GM03348 (cell line): ENCODE results near the gene GTPBP4.
"Not testable (repeated sequence)": the region's sequence is repeated elsewhere in the genome, so short reads cannot be mapped to it uniquely, and the experiment has no call there.

Experiments used
- DNase-seq: peaks from one replicate; pipeline ENCODE4 v3.0.0; 2012; ENCODE audit warnings: low spot score

GTPBP4 gene

GRCh38 chr10:1024103-1024502, 35.9 kb downstream of the GTPBP4 start:
- no peak for DNase-seq

- DNase-seq, result no peak
Measured at GRCh38 chr10:1025683-1026082, 37.4 kb downstream of the GTPBP4 start, which contains the start of gene IDI2. TSS of gene IDI2 (minus strand) at chr10:1025859. CDS start at chr10:1024723, 1,136 bp downstream.

- DNase-seq, result no peak
Measured at GRCh38 chr10:1026578-1026977, 38.3 kb downstream of the GTPBP4 start.

DNA sequence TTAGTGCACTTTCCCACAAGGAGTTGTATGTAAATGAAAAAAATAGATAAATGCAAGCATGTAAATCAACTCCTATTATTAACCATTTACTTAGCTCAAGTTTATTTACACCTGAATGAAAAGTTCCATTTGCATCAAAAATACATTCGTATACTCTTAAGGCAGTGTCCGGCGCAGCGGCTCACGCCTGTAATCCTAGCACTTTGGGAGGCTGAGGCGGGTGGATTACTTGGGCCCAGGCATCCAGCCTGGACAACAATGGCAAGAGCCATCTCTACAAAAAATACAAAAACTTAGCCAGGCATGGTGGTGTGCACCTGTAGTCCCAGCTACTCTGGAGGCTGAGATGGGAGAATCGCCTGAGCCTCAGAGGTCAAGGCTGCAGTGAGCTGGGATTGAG, 41.6 kb downstream of the GTPBP4 start:
- no peak for DNase-seq

DNA sequence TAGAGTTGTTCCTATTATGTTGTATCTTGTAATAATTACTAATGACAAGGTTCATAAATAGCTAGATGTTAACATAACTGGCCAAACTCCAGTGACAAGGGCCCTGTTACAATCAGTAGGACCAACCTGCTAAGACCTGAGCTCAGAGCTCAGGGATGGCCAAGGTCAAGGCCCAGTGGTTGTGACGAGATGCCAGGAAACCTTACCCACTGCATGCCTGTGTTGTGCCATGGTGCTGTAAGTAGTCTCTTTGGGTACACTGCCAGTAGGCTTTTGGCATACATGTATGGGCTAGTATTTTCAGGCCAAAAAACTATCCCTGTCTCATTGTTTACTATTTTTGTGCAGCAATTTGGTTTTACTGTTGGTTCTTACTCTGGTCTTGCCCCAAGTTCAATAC, 45.4 kb downstream of the GTPBP4 start:
- DNase-seq, result no peak

DNA sequence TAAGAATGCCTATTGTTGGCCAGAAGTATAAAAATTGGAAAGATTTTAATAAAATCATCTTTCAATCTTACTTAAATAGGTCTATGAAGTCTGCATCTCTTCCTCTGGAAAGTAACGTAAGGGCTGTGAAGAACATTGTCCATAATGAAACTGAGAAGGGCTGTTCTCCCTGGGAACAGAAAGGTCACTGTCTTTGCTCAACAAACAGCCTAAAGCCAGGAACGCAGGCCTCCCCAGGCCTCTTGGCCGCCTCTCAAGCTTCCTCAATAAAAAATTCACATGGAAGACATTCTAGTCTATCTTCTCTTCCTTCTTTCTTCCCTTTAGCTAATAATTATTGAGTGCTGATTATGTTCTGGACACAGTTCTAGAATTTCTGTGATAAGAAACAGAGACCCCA, 46.5 kb downstream of the GTPBP4 start:
- DNase-seq, result no peak

DNA sequence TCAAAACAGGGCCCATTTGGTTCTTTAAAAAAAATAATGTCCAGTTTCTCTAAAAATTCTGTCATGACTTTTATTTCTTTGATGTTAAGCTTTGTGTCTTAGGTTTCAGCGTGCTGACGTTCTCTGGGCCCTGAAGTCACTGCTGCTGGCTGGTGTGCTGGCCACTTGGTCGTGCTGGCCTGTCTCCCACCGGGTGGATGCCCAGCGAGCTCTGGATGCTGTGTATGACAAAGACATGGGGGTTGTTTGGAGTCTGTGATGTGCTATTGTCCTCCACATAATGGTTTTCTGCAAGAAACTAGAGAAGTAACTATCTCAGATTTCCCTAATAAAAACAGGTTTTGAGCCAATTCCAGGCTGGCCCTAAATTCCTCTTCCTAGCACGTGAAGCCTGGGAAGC, 47.0 kb downstream of the GTPBP4 start:
- DNase-seq, result no peak

- DNase-seq, result no peak
Measured at GRCh38 chr10:1036341-1036791, 48.1 kb downstream of the GTPBP4 start.

- no peak for DNase-seq
Measured at GRCh38 chr10:1037098-1037497, 48.9 kb downstream of the GTPBP4 start.

GRCh38 chr10:1038769-1039168, 50.5 kb downstream of the GTPBP4 start:
- not testable (repeated sequence) for DNase-seq

GRCh38 chr10:1040133-1040532, 51.9 kb downstream of the GTPBP4 start:
- DNase-seq, result no peak

DNA sequence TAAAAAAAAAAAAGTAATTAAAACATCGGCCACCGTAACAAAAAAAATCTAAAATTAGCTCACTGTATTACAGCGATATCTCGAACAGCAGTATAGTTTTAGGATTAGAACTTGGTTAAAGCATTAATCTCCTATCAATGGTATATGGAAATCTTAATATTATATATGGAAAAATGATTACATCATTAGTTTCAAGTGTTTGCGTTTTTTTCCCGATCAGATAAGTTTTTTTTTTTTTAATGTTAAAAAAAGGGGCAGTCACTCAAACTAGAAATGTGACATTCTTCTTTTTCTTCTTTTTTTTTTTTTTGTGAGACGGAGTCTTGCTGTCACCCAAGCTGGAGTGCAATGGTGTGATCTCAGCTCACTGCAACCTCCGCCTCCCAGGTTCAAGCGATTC, 53.3 kb downstream of the GTPBP4 start:
- DNase-seq, result no peak

- DNase-seq, result no peak
Measured at GRCh38 chr10:1043532-1043995, 55.3 kb downstream of the GTPBP4 start.

GRCh38 chr10:1044146-1044545, 55.9 kb downstream of the GTPBP4 start:
- DNase-seq, result no peak

- no peak for DNase-seq
Measured at GRCh38 chr10:1044964-1045363, 56.7 kb downstream of the GTPBP4 start.

- no peak for DNase-seq
Measured at GRCh38 chr10:1045415-1045814, 57.2 kb downstream of the GTPBP4 start.

- DNase-seq, result no peak
Measured at GRCh38 chr10:1047937-1048336, 59.7 kb downstream of the GTPBP4 start.

- no peak for DNase-seq
Measured at GRCh38 chr10:1048349-1048731, 60.1 kb downstream of the GTPBP4 start.

- DNase-seq, result peak; percentile 98
Measured at GRCh38 chr10:1048732-1049424, 60.6 kb downstream of the GTPBP4 start, which contains the start of gene IDI1. TSS of gene IDI1 (minus strand) at chr10:1049119. CDS start at chr10:1049003, 116 bp downstream.

DNA sequence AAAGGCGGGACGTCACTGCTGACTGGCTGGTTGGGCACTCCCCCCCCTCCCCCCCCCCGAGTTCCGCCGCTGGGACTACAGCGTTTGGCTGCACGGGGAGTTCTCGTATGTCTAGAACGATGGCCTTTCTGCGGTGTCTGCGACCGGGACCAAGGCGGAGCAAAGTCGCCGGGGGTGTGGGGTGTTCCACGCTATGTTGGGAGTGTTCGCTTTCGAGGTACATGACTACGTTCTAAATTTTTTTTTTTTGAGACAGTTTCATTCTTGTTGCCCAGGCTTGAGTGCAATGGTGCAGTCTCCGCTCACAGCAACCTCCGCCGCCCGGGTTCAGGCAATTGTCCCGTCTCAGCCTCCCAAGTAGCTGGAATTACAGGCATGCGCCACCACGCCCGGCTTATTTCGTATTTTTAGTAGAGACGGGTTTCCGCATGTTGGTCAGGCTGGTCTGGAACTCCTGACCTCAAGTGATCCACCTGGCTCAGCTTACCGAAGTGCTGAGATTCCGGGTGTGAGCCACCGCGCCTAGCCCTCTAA, 61.3 kb downstream of the GTPBP4 start:
- no peak for DNase-seq

GRCh38 chr10:1050145-1050544, 61.9 kb downstream of the GTPBP4 start:
- no peak for DNase-seq

- DNase-seq, result no peak
Measured at GRCh38 chr10:1050554-1050953, 62.3 kb downstream of the GTPBP4 start.

GRCh38 chr10:1054684-1055083, 66.5 kb downstream of the GTPBP4 start:
- no peak for DNase-seq
